ENCODE results near the gene PLA2G6.
A peak's percentile ranks its signal among the peaks of the same experiment; 100 is the strongest.
"Not testable (repeated sequence)": the region's sequence is repeated elsewhere in the genome, so short reads cannot be mapped to it uniquely, and the experiment has no call there.

The PLA2G6 gene

GRCh38 chr22:38151126-38151500, 30.5 kb downstream of the PLA2G6 start:
- peaks cover 20 to 26% of the 10 kb centered on the region in 2 donors for H3K36me3 Mint-ChIP-seq
- H3K9me3 Mint-ChIP-seq, result no peaks in the 10 kb centered on the region
- H3K4me1 Mint-ChIP-seq, result peaks cover 22 to 57% of the 10 kb centered on the region in 2 donors

GRCh38 chr22:38148245-38148644, 33.4 kb downstream of the PLA2G6 start:
- no peak for ATAC-seq (replicated peaks)
- Mint-ChIP-seq H3K36me3 (peaks cover 25 to 30% of the 10 kb centered on the region in 2 donors), H3K9me3 (no peaks in the 10 kb centered on the region), H3K27ac (no peak overlapping the region), H3K27me3 (no peaks in the 10 kb centered on the region), H3K4me3 (no peak overlapping the region), H3K4me1 (peaks cover 17 to 33% of the 10 kb centered on the region in 2 donors)
- DNase-seq, result no peak

More at GRCh38 chr22:38151126-38151500, 30.5 kb downstream of the PLA2G6 start:
- ATAC-seq (replicated peaks) (peak in 1 of 2 donors; percentile 3), DNase-seq (no peak)
- no peak overlapping the region for H3K27ac Mint-ChIP-seq
- no peaks in the 10 kb centered on the region for H3K27me3 Mint-ChIP-seq
- no peak overlapping the region for H3K4me3 Mint-ChIP-seq

GRCh38 chr22:38146166-38146565, 35.5 kb downstream of the PLA2G6 start:
- H3K27me3 Mint-ChIP-seq; H3K27ac Mint-ChIP-seq; H3K9me3 Mint-ChIP-seq; H3K4me3 Mint-ChIP-seq; DNase-seq; ATAC-seq (replicated peaks): not testable (repeated sequence)
- peaks cover 15 to 25% of the 10 kb centered on the region in 2 donors for H3K4me1 Mint-ChIP-seq
- peaks cover 28 to 31% of the 10 kb centered on the region in 2 donors for H3K36me3 Mint-ChIP-seq

GRCh38 chr22:38144025-38144405, 37.6 kb downstream of the PLA2G6 start:
- H3K36me3 Mint-ChIP-seq, result peaks cover 36% of the 10 kb centered on the region in 2 donors
- no peak for ATAC-seq (replicated peaks)
- no peak for DNase-seq
- H3K9me3 Mint-ChIP-seq, result no peaks in the 10 kb centered on the region
- no peaks in the 10 kb centered on the region for H3K27me3 Mint-ChIP-seq
- peaks cover 10 to 13% of the 10 kb centered on the region in 2 donors for H3K4me1 Mint-ChIP-seq
- no peak overlapping the region for H3K4me3 Mint-ChIP-seq
- H3K27ac Mint-ChIP-seq, result no peak overlapping the region

GRCh38 chr22:38142606-38143005, 39.0 kb downstream of the PLA2G6 start:
- DNase-seq, result no peak
- H3K27ac Mint-ChIP-seq, result no peak overlapping the region
- H3K4me3 Mint-ChIP-seq, result no peak overlapping the region
- H3K27me3 Mint-ChIP-seq, result no peaks in the 10 kb centered on the region
- H3K9me3 Mint-ChIP-seq, result no peaks in the 10 kb centered on the region
- peaks cover 35 to 38% of the 10 kb centered on the region in 2 donors for H3K36me3 Mint-ChIP-seq
- peaks cover 2 to 5% of the 10 kb centered on the region in 2 donors for H3K4me1 Mint-ChIP-seq
- ATAC-seq (replicated peaks), result no peak

- DNase-seq, result no peak
- no peak overlapping the region for H3K4me3 Mint-ChIP-seq
- no peak for ATAC-seq (replicated peaks)
- no peaks in the 10 kb centered on the region for H3K9me3 Mint-ChIP-seq
- no peaks in the 10 kb centered on the region for H3K27me3 Mint-ChIP-seq
- H3K4me1 Mint-ChIP-seq, result no peaks in the 10 kb centered on the region
- no peak overlapping the region for H3K27ac Mint-ChIP-seq
- H3K36me3 Mint-ChIP-seq, result peaks cover 36 to 38% of the 10 kb centered on the region in 2 donors
Measured at GRCh38 chr22:38141217-38141973, 40.2 kb downstream of the PLA2G6 start.

- no peak for ATAC-seq (replicated peaks)
- no peak overlapping the region for H3K4me3 Mint-ChIP-seq
- peaks cover 45 to 48% of the 10 kb centered on the region in 2 donors for H3K36me3 Mint-ChIP-seq
- no peaks in the 10 kb centered on the region for H3K4me1 Mint-ChIP-seq
- H3K9me3 Mint-ChIP-seq, result no peaks in the 10 kb centered on the region
- no peak for DNase-seq
- no peak overlapping the region for H3K27ac Mint-ChIP-seq
- no peaks in the 10 kb centered on the region for H3K27me3 Mint-ChIP-seq
Measured at GRCh38 chr22:38139901-38140300, 41.7 kb downstream of the PLA2G6 start.

GRCh38 chr22:38138961-38139360, 42.7 kb downstream of the PLA2G6 start:
- no peak for ATAC-seq (replicated peaks)
- peaks cover 42 to 52% of the 10 kb centered on the region in 2 donors for H3K36me3 Mint-ChIP-seq
- no peak for DNase-seq
- no peak overlapping the region for H3K27ac Mint-ChIP-seq
- no peak overlapping the region for H3K4me3 Mint-ChIP-seq
- H3K4me1 Mint-ChIP-seq, result no peaks in the 10 kb centered on the region
- no peaks in the 10 kb centered on the region for H3K9me3 Mint-ChIP-seq
- no peaks in the 10 kb centered on the region for H3K27me3 Mint-ChIP-seq

- Mint-ChIP-seq H3K36me3 (peaks cover 44 to 46% of the 10 kb centered on the region in 2 donors), H3K4me3 (no peak overlapping the region), H3K27me3 (no peaks in the 10 kb centered on the region), H3K4me1 (no peaks in the 10 kb centered on the region), H3K27ac (no peak overlapping the region), H3K9me3 (no peaks in the 10 kb centered on the region)
- DNase-seq (no peak), ATAC-seq (replicated peaks) (no peak)
Measured at GRCh38 chr22:38137876-38138687, 43.5 kb downstream of the PLA2G6 start.

- Mint-ChIP-seq H3K4me1 (no peaks in the 10 kb centered on the region), H3K27ac (no peak overlapping the region), H3K4me3 (no peak overlapping the region), H3K27me3 (no peaks in the 10 kb centered on the region), H3K36me3 (peaks cover 45 to 47% of the 10 kb centered on the region in 2 donors), H3K9me3 (no peaks in the 10 kb centered on the region)
- DNase-seq (no peak), ATAC-seq (replicated peaks) (no peak)
Measured at GRCh38 chr22:38136607-38137006, 45.0 kb downstream of the PLA2G6 start.

- no peaks in the 10 kb centered on the region for H3K4me1 Mint-ChIP-seq
- H3K9me3 Mint-ChIP-seq, result no peaks in the 10 kb centered on the region
- H3K27ac Mint-ChIP-seq, result no peak overlapping the region
- DNase-seq (no peak), ATAC-seq (replicated peaks) (no peak)
- no peak overlapping the region for H3K4me3 Mint-ChIP-seq
- H3K36me3 Mint-ChIP-seq, result peaks cover 44 to 49% of the 10 kb centered on the region in 2 donors
- H3K27me3 Mint-ChIP-seq, result no peaks in the 10 kb centered on the region
Measured at GRCh38 chr22:38135133-38135706, 46.4 kb downstream of the PLA2G6 start.

GRCh38 chr22:38133331-38133730, 48.3 kb downstream of the PLA2G6 start:
- peaks cover 33 to 37% of the 10 kb centered on the region in 2 donors for H3K36me3 Mint-ChIP-seq
- H3K27ac Mint-ChIP-seq, result no peak overlapping the region
- ATAC-seq (replicated peaks) (no peak), DNase-seq (no peak)
- no peaks in the 10 kb centered on the region for H3K4me1 Mint-ChIP-seq
- no peaks in the 10 kb centered on the region for H3K27me3 Mint-ChIP-seq
- H3K4me3 Mint-ChIP-seq, result no peak overlapping the region
- no peaks in the 10 kb centered on the region for H3K9me3 Mint-ChIP-seq

- H3K36me3 Mint-ChIP-seq, result peaks cover 30 to 35% of the 10 kb centered on the region in 2 donors
- no peaks in the 10 kb centered on the region for H3K9me3 Mint-ChIP-seq
- no peak for DNase-seq
- no peak overlapping the region for H3K27ac Mint-ChIP-seq
- no peak for ATAC-seq (replicated peaks)
- no peak overlapping the region for H3K4me3 Mint-ChIP-seq
- no peaks in the 10 kb centered on the region for H3K27me3 Mint-ChIP-seq
- no peaks in the 10 kb centered on the region for H3K4me1 Mint-ChIP-seq
Measured at GRCh38 chr22:38132794-38133193, 48.8 kb downstream of the PLA2G6 start.

GRCh38 chr22:38132136-38132535, 49.5 kb downstream of the PLA2G6 start:
- Mint-ChIP-seq H3K36me3 (peaks cover 32 to 35% of the 10 kb centered on the region in 2 donors), H3K4me1 (no peaks in the 10 kb centered on the region)

More at GRCh38 chr22:38132136-38132535, 49.5 kb downstream of the PLA2G6 start:
- H3K27me3 Mint-ChIP-seq, result no peaks in the 10 kb centered on the region
- no peaks in the 10 kb centered on the region for H3K9me3 Mint-ChIP-seq
- H3K4me3 Mint-ChIP-seq, result no peak overlapping the region
- ATAC-seq (replicated peaks) (no peak), DNase-seq (no peak)
- H3K27ac Mint-ChIP-seq, result no peak overlapping the region

All from stimulated activated naive B cell treated with anti-CD40 and anti-IgM and Interleukin-4, amounts not matched to agents 10 μg/mL and 1 μg/mL and 100 μg/mL, for 72 hours (primary cell).